Transverse colon (tissue), 3 donors: ENCODE measurements around the gene PTPMT1.

ENCODE experiments used
- CTCF ChIP-seq, 5 experiments: fragments of 200-600 bp in 3 of 5; fragments of 450-650 bp in 2 of 5; sonication (generic) in 3 of 5; IDR thresholded peaks; 1 replicate in 2 of 5; 2 replicates in 3 of 5; pipeline ENCODE4 v1.5.1; 2016 to 2017; ENCODE audit warnings: antibody characterized with exemption in 5 of 5, inconsistent platforms in 3 of 5, mild to moderate bottlenecking in 2 of 5, moderate library complexity in 1 of 5
- POLR2A ChIP-seq: fragments of 450-650 bp; IDR thresholded peaks from one replicate; pipeline ENCODE4 v1.6.1; 2016; ENCODE audit warnings: antibody characterized with exemption, mild to moderate bottlenecking, moderate library complexity

GRCh38 chr11:47587039-47587716 is 21.8 kb downstream of the PTPMT1 start:
- TF ChIP-seq CTCF (IDR thresholded peaks at IDR 0.05) (no peak), POLR2A (no peak)
